Hepatocyte (in vitro differentiated cells): ENCODE data around the gene FSD1. TPM values are rescaled to one million over a fixed set of nuclear protein-coding genes. Genes with fewer than 3 reads are reported as not detected.
"Not testable (repeated sequence)": the region's sequence is repeated elsewhere in the genome, so short reads cannot be mapped to it uniquely, and the experiment has no call there.

Source experiments
- DNase-seq: peaks from one replicate; pipeline ENCODE4 v3.0.0-alpha.2; 2016; ENCODE audit warnings: low spot score
- H2AFZ ChIP-seq: fragments of 200-600 bp; sonication (generic); 2 replicates; pipeline ENCODE4 v1.6.0; 2016; ENCODE audit warnings: antibody characterized with exemption, mild to moderate bottlenecking
- H3K27ac ChIP-seq: fragments of 200-600 bp; sonication (generic); 2 replicates; pipeline ENCODE4 v1.5.1; 2016; ENCODE audit warnings: mild to moderate bottlenecking
- H3K27me3 ChIP-seq: fragments of 200-600 bp; sonication (generic); 2 replicates; pipeline ENCODE4 v1.6.1; 2016
- H3K36me3 ChIP-seq: fragments of 200-600 bp; sonication (generic); replicated peaks from 2 replicates; pipeline ENCODE4 v1.5.1; 2016; ENCODE audit warnings: low read depth; ENCODE audit not compliant: insufficient read depth
- H3K4me1 ChIP-seq: fragments of 200-600 bp; sonication (generic); 2 replicates; pipeline ENCODE4 v1.5.1; 2016; ENCODE audit warnings: mild to moderate bottlenecking, moderate library complexity; ENCODE audit not compliant: insufficient read depth
- H3K4me2 ChIP-seq: fragments of 200-600 bp; sonication (generic); 2 replicates; pipeline ENCODE4 v1.6.0; 2016
- H3K4me3 ChIP-seq: fragments of 200-600 bp; sonication (generic); 2 replicates; pipeline ENCODE4 v1.5.1; 2016; ENCODE audit warnings: mild to moderate bottlenecking
- H3K79me2 ChIP-seq: fragments of 200-600 bp; sonication (generic); 2 replicates; pipeline ENCODE4 v1.6.0; 2017; ENCODE audit warnings: mild to moderate bottlenecking
- H3K9me2 ChIP-seq: fragments of 200-600 bp; sonication (generic); replicated peaks from 2 replicates; pipeline ENCODE4 v1.6.0; 2017; ENCODE audit warnings: mild to moderate bottlenecking; ENCODE audit not compliant: insufficient read depth
- H3K9me3 ChIP-seq: fragments of 200-600 bp; sonication (generic); 2 replicates; pipeline ENCODE4 v1.5.1; 2016; ENCODE audit warnings: low read depth, mild to moderate bottlenecking
- H4K20me1 ChIP-seq: fragments of 200-600 bp; sonication (generic); 2 replicates; pipeline ENCODE4 v1.6.0; 2016; ENCODE audit warnings: mild to moderate bottlenecking; ENCODE audit not compliant: insufficient read depth, poor library complexity, severe bottlenecking
- EZH2 ChIP-seq: fragments of 200-600 bp; sonication (generic); IDR thresholded peaks from 2 replicates; pipeline ENCODE4 v1.6.1; 2016; ENCODE audit warnings: antibody characterized with exemption, mild to moderate bottlenecking, borderline replicate concordance
- EZH2phosphoT487 ChIP-seq: fragments of 200-600 bp; sonication (generic); IDR thresholded peaks from one replicate; pipeline ENCODE4 v1.6.1; 2018; ENCODE audit warnings: antibody characterized with exemption, mild to moderate bottlenecking, low read depth, moderate library complexity; ENCODE audit not compliant: unreplicated experiment, severe bottlenecking
- WGBS: methylation state at CpG from one replicate; pipeline ENCODE4 v1.1.6; 2016; ENCODE audit warnings: low lambda C conversion rate; ENCODE audit errors: missing lambda C conversion rate; 5-methylcytosine and 5-hydroxymethylcytosine counted together
- polyA plus RNA-seq: library from polyadenylated mRNA; unstranded; fragments of >200 nt; fragmentation: Nextera tagmentation; extraction: Ambion mirVana; gene quantifications from 2 replicates; pipeline ENCODE4 v1.2.1, GENCODE V29; 2016
- total RNA-seq: library from RNA; depleted of rRNA; stranded (reverse); fragments of >200 nt; gene quantifications from 2 replicates; pipeline ENCODE4 v1.2.3, GENCODE V29; 2014
- TF ChIP-seq, protein P1 (sequence below): fragments of 200-600 bp; sonication (generic); IDR thresholded peaks from 2 replicates; pipeline ENCODE4 v1.5.1; 2016; ENCODE audit warnings: antibody characterized with exemption, mild to moderate bottlenecking; ENCODE audit not compliant: poor library complexity

Gene FSD1
- total and polyA plus RNA-seq, 2 experiments from 2014 or later = 2.8 to 6.3 TPM

DNA sequence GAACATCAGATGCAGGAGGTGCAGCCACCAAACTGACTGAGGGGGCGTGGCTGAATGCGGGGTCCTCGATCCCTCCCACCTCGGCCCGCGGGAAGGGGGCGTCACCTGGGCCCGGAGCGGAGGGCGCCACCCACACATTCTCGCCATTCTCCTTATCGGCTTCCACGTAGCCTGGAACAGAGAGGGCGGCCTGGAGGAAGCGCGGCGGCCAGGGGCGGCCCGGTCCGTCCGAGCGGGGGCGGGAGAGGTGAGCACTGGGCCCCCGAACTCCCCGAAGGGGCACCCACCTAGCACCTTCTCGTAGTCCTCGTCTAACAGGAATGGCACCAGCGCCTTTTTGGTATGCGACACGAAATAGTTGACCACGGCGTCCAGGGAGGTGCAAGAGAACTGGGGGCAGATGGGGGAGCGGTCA lies 22.4 kb downstream of the FSD1 start:
- Histone ChIP-seq H3K36me3 (no peaks in the 10 kb centered on the region), H3K4me1 (peaks cover 12% of the 10 kb centered on the region), H3K9me3 (no peaks in the 10 kb centered on the region), H2AFZ (no peak overlapping the region), H3K27ac (no peak overlapping the region), H3K4me3 (no peak overlapping the region), H4K20me1 (no peaks in the 10 kb centered on the region), H3K79me2 (no peaks in the 10 kb centered on the region), H3K4me2 (peak overlapping the region; percentile 88), H3K27me3 (no peaks in the 10 kb centered on the region), H3K9me2 (no peaks in the 10 kb centered on the region)
- no peak for TF ChIP-seq EZH2
- TF ChIP-seq, protein P1, sequence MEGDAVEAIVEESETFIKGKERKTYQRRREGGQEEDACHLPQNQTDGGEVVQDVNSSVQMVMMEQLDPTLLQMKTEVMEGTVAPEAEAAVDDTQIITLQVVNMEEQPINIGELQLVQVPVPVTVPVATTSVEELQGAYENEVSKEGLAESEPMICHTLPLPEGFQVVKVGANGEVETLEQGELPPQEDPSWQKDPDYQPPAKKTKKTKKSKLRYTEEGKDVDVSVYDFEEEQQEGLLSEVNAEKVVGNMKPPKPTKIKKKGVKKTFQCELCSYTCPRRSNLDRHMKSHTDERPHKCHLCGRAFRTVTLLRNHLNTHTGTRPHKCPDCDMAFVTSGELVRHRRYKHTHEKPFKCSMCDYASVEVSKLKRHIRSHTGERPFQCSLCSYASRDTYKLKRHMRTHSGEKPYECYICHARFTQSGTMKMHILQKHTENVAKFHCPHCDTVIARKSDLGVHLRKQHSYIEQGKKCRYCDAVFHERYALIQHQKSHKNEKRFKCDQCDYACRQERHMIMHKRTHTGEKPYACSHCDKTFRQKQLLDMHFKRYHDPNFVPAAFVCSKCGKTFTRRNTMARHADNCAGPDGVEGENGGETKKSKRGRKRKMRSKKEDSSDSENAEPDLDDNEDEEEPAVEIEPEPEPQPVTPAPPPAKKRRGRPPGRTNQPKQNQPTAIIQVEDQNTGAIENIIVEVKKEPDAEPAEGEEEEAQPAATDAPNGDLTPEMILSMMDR = no peak
- no peak for TF ChIP-seq EZH2phosphoT487
- 19% methylated on average over 24 of the region's 33 CpGs for WGBS
- no peak for DNase-seq

DNA sequence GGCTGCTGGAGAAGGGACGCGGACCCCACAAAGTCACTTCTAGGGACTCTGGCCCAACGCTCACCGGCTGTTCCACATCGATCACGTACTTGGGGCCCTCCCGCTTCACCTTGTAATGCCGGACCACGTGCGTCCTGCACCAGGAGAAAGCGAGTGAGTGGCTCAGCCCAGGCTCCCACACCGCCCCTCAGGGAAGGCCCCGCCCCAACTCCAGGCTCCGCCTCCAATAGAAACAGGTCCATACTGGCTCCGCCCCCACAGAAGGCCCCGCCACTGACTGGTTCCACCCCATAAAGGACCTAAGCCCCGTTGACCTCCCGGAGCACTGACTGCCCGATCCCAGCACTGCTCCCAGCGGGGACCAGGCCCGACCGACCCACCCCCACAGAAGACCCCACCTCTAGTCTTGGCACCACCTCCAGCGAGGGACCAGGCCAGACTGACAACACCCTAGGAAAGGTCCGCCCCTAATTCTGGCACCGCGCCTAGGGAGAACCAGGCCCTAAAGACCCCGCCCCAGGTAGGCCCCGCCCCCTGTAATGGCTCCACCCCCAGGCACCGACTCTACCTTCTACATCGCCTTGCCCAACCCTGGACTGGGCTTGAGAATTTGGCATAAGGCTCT lies 23.0 kb downstream of the FSD1 start:
- peak; percentile 81 for DNase-seq
- Histone ChIP-seq H3K79me2 (no peaks in the 10 kb centered on the region), H3K4me1 (peaks cover 12% of the 10 kb centered on the region), H2AFZ (peak overlapping the region; percentile 55), H3K27ac (no peak overlapping the region), H3K9me3 (no peaks in the 10 kb centered on the region), H4K20me1 (no peaks in the 10 kb centered on the region), H3K27me3 (no peaks in the 10 kb centered on the region), H3K9me2 (no peaks in the 10 kb centered on the region), H3K36me3 (no peaks in the 10 kb centered on the region), H3K4me3 (no peak overlapping the region), H3K4me2 (peak overlapping the region; percentile 88)
- no peak for TF ChIP-seq EZH2
- WGBS = 36% methylated on average over 17 of the region's 30 CpGs

DNA sequence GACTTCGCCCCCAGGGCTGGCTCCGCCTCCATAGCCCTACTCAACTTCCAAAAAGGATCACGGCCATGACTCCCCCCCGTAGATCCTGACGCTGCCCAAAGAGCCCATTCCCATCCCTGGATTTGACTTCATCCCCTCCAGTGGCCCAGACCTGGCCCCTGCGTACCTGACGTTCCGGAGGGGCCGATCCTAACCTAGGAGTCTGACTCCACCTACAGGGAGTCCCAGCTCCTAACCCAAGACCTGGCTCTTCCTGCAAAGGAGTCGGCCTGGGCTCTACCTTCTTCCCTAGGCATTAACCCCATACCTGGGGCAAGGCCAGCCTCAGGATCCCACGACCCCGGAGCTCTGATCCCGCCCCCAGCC lies 23.5 kb downstream of the FSD1 start:
- Histone ChIP-seq H4K20me1 (no peaks in the 10 kb centered on the region), H3K27ac (peak overlapping the region; percentile 37), H3K79me2 (no peaks in the 10 kb centered on the region), H3K4me3 (peak overlapping the region; percentile 28), H3K4me2 (peak overlapping the region; percentile 88), H3K9me3 (no peaks in the 10 kb centered on the region), H3K36me3 (no peaks in the 10 kb centered on the region), H2AFZ (peak overlapping the region; percentile 55), H3K4me1 (peaks cover 12% of the 10 kb centered on the region), H3K9me2 (no peaks in the 10 kb centered on the region), H3K27me3 (no peaks in the 10 kb centered on the region)
- no peak for DNase-seq
- WGBS = 21% methylated on average over 13 of the region's 13 CpGs
- TF ChIP-seq, protein P1 = no peak

DNA sequence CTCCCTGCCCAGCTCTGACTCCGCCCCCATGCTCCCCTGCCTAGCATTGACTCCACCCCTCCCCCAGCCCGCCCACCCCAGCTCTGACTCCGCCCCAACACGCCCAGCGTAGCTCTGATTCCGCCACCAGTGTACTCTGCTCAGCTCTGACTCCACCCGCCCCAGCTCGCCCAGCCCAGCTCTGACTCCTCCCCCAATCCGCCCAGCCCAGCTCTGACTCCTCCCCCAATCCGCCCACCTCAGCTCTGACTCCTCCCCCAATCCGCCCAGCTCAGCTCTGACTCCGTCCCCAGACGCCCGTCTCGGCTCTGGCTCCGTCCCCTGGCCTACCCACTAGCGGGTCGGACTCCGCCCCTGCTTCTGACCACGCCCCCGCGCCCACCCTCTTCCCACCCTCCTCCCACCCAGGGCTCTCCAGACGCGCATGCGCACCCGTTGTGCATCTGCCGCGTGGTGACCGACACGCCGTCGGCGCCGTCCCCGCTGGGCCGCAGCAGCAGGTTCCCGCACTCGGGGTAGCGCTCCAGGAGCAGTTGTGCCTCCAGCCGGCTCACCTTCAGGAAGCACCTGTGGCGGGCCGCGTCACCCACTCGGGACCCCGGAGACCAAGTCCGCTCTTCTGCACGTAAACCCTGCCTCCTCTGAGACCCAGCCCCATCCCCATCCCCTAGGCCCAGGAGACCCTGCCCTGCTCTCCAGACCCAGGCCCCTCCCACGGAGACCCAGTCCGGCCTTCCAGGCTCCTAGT lies 24.0 kb downstream of the FSD1 start:
- Histone ChIP-seq H3K9me2 (no peaks in the 10 kb centered on the region), H3K9me3 (no peaks in the 10 kb centered on the region), H3K79me2 (no peaks in the 10 kb centered on the region), H3K4me1 (peaks cover 12% of the 10 kb centered on the region), H4K20me1 (no peaks in the 10 kb centered on the region), H3K4me3 (peak overlapping the region; percentile 30), H3K36me3 (no peaks in the 10 kb centered on the region), H3K27me3 (no peaks in the 10 kb centered on the region), H2AFZ (peak overlapping the region; percentile 55), H3K4me2 (peak overlapping the region; percentile 88), H3K27ac (no peak overlapping the region)
- DNase-seq = peak; percentile 97
- no peak for TF ChIP-seq EZH2
- no peak for TF ChIP-seq EZH2phosphoT487
- TF ChIP-seq, protein P1 = no peak
- 9% methylated on average over 30 of the region's 49 CpGs for WGBS

DNA sequence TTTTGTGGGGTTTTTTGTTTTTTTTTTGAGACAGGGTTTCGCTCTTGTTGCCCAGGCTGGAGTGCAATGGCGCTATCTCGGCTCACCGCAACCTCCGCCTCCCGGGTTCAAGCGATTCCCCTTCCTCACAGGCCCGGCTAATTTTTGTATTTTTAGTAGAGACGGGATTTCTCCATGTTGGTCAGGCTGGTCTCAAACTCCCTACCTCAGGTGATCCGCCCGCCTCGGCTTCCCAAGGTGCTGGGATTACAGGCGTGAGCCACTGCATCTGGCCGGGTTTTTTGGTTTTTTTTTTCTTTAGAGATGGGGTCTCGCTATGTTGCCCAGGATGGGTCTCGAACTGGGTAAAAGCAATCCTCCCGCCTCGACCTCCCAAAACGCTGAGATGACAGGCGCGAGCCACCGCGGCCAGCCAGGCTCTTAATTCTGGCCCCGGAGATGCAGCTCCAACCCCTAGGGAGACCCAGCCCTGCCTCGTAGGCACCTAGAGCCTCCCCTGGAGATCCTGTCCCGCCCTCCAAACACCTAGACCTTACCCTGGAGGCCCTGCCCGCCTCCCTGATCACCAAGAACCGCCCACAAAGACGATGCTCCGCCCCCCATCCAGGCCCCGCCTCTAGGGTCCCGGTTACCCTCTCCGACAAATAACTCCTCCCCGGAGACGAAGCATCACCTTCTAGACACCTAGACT lies 24.7 kb downstream of the FSD1 start:
- H3K27me3 ChIP-seq, H3K27ac ChIP-seq, H3K79me2 ChIP-seq, H4K20me1 ChIP-seq, H3K36me3 ChIP-seq, H3K9me2 ChIP-seq, H3K9me3 ChIP-seq: not testable (repeated sequence)
- peak overlapping the region; percentile 82 for H3K4me2 ChIP-seq
- DNase-seq = peak; percentile 30
- WGBS = 78% methylated on average over 33 of the region's 35 CpGs
- H3K4me1 ChIP-seq = peaks cover 12% of the 10 kb centered on the region
- H3K4me3 ChIP-seq = peak overlapping the region; percentile 30
- H2AFZ ChIP-seq = peak overlapping the region; percentile 42
